GM12865 (cell line): Measurements from ENCODE around the gene TEP1.

Experiments
- DNase-seq: peaks from one replicate; pipeline ENCODE4 v3.0.0; 2010; ENCODE audit warnings: low read depth
- H3K4me3 ChIP-seq: 2 replicates; pipeline ENCODE4 v1.5.1; 2011; ENCODE audit warnings: mild to moderate bottlenecking, low read depth, low read length, control low read depth
- TF ChIP-seq, protein P1 (sequence below): IDR thresholded peaks from 2 replicates; pipeline ENCODE4 v1.5.1; 2011; ENCODE audit warnings: low read length, control low read depth, low read depth, inconsistent platforms; ENCODE audit not compliant: insufficient read depth; ENCODE audit errors: missing control alignments

TEP1 gene

DNA sequence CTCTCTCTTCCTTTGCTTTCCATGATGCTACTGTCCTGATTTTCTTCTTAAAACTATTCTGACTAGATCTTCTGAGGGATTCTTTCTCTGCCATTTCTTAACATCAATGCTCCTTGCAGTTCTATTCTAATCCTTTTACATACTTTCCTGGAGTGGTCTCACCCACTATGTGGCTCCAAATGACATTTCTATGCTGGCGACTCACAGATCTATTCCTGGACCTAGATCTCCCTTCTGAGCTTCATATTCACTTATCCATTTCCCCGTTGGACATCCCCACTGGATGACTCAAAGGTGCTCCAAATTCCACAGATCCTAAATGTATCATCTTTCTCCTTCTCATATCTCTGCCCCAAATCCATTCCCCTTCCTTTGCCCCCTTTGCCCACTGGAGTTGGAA lies 4.1 kb downstream of the TEP1 start:
- DNase-seq: no peak
- TF ChIP-seq, protein P1, sequence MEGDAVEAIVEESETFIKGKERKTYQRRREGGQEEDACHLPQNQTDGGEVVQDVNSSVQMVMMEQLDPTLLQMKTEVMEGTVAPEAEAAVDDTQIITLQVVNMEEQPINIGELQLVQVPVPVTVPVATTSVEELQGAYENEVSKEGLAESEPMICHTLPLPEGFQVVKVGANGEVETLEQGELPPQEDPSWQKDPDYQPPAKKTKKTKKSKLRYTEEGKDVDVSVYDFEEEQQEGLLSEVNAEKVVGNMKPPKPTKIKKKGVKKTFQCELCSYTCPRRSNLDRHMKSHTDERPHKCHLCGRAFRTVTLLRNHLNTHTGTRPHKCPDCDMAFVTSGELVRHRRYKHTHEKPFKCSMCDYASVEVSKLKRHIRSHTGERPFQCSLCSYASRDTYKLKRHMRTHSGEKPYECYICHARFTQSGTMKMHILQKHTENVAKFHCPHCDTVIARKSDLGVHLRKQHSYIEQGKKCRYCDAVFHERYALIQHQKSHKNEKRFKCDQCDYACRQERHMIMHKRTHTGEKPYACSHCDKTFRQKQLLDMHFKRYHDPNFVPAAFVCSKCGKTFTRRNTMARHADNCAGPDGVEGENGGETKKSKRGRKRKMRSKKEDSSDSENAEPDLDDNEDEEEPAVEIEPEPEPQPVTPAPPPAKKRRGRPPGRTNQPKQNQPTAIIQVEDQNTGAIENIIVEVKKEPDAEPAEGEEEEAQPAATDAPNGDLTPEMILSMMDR: no peak
- H3K4me3 ChIP-seq: no peak overlapping the region

DNA sequence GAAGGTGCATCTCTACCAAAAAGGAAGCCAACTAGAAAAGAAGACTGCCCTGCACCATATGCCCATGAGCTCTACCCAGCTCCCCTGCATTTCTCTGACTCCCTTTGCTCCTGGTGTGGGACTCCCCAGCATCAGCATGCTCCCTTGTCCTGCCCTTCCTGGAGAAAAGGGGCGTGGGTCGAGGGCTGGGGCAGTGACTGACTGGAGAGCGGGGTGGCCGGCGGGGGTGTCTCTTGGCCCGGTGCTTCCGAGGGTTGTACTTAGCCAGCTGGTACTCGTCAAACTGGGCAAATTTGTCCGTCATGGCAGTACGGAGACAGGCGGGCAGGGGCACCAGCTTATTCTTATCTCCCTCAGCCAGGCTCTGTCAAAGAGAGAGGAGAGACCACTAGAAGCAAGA lies 9.8 kb downstream of the TEP1 start:
- no peak overlapping the region for H3K4me3 ChIP-seq
- TF ChIP-seq, protein P1: no peak
- DNase-seq: no peak

DNA sequence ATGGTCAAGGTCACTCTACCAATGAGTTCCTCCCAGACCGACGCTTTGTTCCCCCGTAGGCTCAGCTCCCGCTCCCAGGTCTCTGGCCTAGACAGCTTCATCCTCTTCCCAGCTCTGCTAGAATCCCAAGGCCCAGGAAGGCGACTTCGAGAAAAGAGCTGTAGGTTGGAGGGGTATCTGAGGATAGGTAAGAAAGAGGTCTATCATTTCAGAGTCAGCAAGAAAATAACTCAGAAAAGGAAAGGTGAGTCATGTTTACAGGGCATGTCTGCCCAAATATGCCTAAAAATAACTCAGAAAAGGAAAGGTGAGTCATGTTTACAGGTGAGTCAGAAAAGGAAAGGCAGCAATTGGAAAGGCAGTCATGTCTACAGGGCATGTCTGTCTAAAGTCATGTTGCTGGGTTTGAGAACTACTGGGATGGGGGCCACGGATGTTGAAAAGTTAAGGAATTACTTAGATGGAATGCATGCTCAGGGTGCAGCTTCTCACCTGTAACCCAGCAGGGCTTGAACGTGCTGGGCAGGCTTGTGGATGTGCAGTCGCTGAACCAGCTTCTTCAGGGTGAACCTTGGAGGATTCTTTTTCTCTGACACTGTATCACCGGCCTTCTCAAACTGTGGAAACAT lies 12.2 kb downstream of the TEP1 start:
- TF ChIP-seq, protein P1: no peak
- H3K4me3 ChIP-seq: no peak overlapping the region
- no peak for DNase-seq

- TF ChIP-seq, protein P1: no peak
Measured at GRCh38 chr14:20400589-20400964, 12.7 kb downstream of the TEP1 start.

DNA sequence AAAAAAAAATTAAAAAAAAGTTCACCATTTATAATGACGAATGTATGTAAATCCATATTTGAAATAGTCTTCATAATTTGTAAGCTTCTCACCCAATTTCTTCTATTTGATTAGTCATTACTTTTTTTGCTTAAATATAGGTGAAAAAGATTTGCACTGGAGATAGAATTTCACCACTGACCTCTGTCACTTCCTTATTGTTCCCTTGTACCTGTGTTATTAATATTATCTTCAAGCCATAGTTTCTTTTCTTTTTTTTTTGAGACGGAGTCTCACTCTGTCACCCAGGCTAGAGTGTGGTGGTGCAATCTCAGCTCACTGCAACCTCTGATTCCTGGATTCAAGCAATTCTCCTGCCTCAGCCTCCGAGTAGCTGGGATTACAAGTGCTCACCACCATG lies 15.8 kb downstream of the TEP1 start:
- DNase-seq: no peak
- H3K4me3 ChIP-seq: no peak overlapping the region
- TF ChIP-seq, protein P1: no peak

More at GRCh38 chr14:20400589-20400964, 12.7 kb downstream of the TEP1 start:
- no peak for DNase-seq
- H3K4me3 ChIP-seq: no peak overlapping the region

DNA sequence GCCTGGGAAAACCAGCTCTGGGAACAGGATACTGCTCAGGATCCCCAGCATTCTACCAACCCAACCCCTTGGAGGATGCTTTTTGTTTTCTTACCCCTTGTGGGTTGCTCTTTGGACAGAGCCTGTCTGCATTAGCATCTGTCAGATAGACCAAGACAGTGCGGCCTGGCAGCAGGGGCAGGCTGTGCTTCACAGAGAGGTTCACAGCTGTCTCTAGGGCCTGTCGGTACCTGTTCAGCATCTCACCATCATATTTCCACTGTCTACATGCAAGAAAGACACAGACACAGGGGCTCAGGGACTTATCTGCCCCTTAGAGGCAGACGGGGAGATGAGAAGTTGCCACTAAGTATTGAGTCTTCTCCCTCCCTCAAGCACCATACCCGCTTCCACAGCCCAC lies 21.8 kb downstream of the TEP1 start:
- TF ChIP-seq, protein P1: no peak
- no peak for DNase-seq
- H3K4me3 ChIP-seq: no peak overlapping the region

GRCh38 chr14:20388159-20388558 lies 25.1 kb downstream of the TEP1 start:
- TF ChIP-seq, protein P1: no peak
- DNase-seq: no peak
- no peak overlapping the region for H3K4me3 ChIP-seq
